Testis (tissue), 2 donors: ENCODE data around the gene CPLANE1.

Experiments
- POLR2A ChIP-seq: fragments of 450-650 bp; IDR thresholded peaks from one replicate; pipeline ENCODE4 v1.6.1; 2017; ENCODE audit warnings: antibody characterized with exemption, mild to moderate bottlenecking, moderate library complexity
- TF ChIP-seq, protein P1 (sequence below), 3 experiments: fragments of 450-650 bp in 2 of 3; fragments of 200-600 bp in 1 of 3; sonication (generic) in 1 of 3; IDR thresholded peaks; one replicate each; pipeline ENCODE4 v1.5.1; 2016 to 2019; ENCODE audit warnings: antibody characterized with exemption in 3 of 3, mild to moderate bottlenecking in 2 of 3, moderate library complexity in 1 of 3

DNA sequence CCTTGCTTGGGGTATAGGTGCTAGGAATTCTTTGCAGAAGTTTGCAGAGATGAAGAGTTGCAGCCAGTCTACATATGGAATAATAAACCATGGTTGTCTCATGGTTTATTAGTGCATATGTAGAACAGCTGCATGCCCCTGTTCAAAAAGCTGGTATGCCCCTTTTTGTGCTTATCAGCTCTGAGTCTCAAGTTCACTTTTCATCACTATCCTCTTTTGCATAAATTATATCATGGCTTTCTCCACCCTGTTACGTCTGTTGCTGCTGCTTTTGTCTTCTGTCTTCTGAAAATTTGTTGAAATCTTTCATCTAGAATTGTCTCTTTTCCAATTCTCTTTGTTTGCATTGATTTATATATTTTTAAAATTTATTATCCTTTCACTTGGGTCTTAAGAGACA, 172.0 kb downstream of the CPLANE1 start:
- TF ChIP-seq, protein P1, sequence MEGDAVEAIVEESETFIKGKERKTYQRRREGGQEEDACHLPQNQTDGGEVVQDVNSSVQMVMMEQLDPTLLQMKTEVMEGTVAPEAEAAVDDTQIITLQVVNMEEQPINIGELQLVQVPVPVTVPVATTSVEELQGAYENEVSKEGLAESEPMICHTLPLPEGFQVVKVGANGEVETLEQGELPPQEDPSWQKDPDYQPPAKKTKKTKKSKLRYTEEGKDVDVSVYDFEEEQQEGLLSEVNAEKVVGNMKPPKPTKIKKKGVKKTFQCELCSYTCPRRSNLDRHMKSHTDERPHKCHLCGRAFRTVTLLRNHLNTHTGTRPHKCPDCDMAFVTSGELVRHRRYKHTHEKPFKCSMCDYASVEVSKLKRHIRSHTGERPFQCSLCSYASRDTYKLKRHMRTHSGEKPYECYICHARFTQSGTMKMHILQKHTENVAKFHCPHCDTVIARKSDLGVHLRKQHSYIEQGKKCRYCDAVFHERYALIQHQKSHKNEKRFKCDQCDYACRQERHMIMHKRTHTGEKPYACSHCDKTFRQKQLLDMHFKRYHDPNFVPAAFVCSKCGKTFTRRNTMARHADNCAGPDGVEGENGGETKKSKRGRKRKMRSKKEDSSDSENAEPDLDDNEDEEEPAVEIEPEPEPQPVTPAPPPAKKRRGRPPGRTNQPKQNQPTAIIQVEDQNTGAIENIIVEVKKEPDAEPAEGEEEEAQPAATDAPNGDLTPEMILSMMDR (IDR thresholded peaks at IDR 0.05): no peak
- no peak for TF ChIP-seq POLR2A
